K562 (cell line): ENCODE data around the gene C2orf42. TPM values are rescaled to one million over a fixed set of nuclear protein-coding genes. Genes with fewer than 3 reads are reported as not detected.

Experiments used
- ARHGAP35 ChIP-seq: fragments of 450-650 bp; IDR thresholded peaks from 2 replicates; pipeline ENCODE4 v1.6.1; 2018; ENCODE audit not compliant: partially characterized antibody
- CREBBP ChIP-seq: IDR thresholded peaks from one replicate; pipeline ENCODE4 v1.6.1; 2012; ENCODE audit warnings: low read depth, mild to moderate bottlenecking, control low read depth, inconsistent platforms, low read length
- EWSR1 ChIP-seq: fragments of 450-650 bp; IDR thresholded peaks from 2 replicates; pipeline ENCODE4 v1.6.1; 2018; ENCODE audit warnings: borderline replicate concordance, mild to moderate bottlenecking, low read depth, moderate library complexity; ENCODE audit not compliant: partially characterized antibody
- GTF2A2 ChIP-seq: IDR thresholded peaks from 2 replicates; pipeline ENCODE4 v1.6.1; 2016; ENCODE audit warnings: mild to moderate bottlenecking, missing genetic modification characterization, missing compliant biosample characterization
- KAT2B ChIP-seq: IDR thresholded peaks from one replicate; pipeline ENCODE4 v1.6.1; 2012; ENCODE audit warnings: low read depth, mild to moderate bottlenecking, control low read depth, inconsistent platforms, low read length, moderate library complexity
- LEF1 ChIP-seq: fragments of 450-650 bp; IDR thresholded peaks from 2 replicates; pipeline ENCODE4 v1.6.1; 2016; ENCODE audit warnings: mild to moderate bottlenecking
- MBD2 ChIP-seq: sonication (generic); IDR thresholded peaks from 2 replicates; pipeline ENCODE4 v1.6.1; 2016; ENCODE audit warnings: low read depth, borderline replicate concordance
- NELFE ChIP-seq: IDR thresholded peaks from 2 replicates; pipeline ENCODE4 v1.6.1; 2011; ENCODE audit warnings: mild to moderate bottlenecking; ENCODE audit not compliant: insufficient read depth, insufficient read length
- NFRKB ChIP-seq: fragments of 450-650 bp; IDR thresholded peaks from 2 replicates; pipeline ENCODE4 v1.6.1; 2016; ENCODE audit warnings: low read depth
- PRDM10 ChIP-seq: fragments of 450-650 bp; IDR thresholded peaks from 2 replicates; pipeline ENCODE4 v1.6.1; 2018; ENCODE audit not compliant: partially characterized antibody
- REST ChIP-seq, 2 experiments: fragments of 450-650 bp; formaldehyde crosslinking in 1 of 2; IDR thresholded peaks; 2 replicates each; pipeline versions ENCODE4 v1.4.0 to v1.6.1; 2014 to 2020; ENCODE audit warnings: mild to moderate bottlenecking in 2 of 2, borderline replicate concordance in 1 of 2, low read depth in 1 of 2
- SAFB ChIP-seq: fragments of 200-400 bp; formaldehyde crosslinking; IDR thresholded peaks from 2 replicates; pipeline ENCODE4 v1.6.1; 2017; ENCODE audit warnings: low read depth, low read length, borderline replicate concordance
- SIRT6 ChIP-seq: IDR thresholded peaks from one replicate; pipeline ENCODE4 v1.6.1; 2012; ENCODE audit warnings: low read depth, mild to moderate bottlenecking, control low read depth, inconsistent platforms, low read length, moderate library complexity
- XRCC3 ChIP-seq: fragments of 450-650 bp; IDR thresholded peaks from 2 replicates; pipeline ENCODE4 v1.6.1; 2017; ENCODE audit warnings: mild to moderate bottlenecking, moderate library complexity
- ZKSCAN1 ChIP-seq: fragments of 150-350 bp; IDR thresholded peaks from 2 replicates; pipeline ENCODE4 v1.6.1; 2016; ENCODE audit warnings: low read depth, low read length
- ZNF316 ChIP-seq: fragments of 450-650 bp; IDR thresholded peaks from 2 replicates; pipeline ENCODE4 v1.6.1; 2016
- ZNF561 ChIP-seq: fragments of 450-650 bp; formaldehyde crosslinking; conservative IDR thresholded peaks from 2 replicates; pipeline ENCODE4 v1.4.0; 2020; ENCODE audit warnings: mild to moderate bottlenecking, moderate library complexity
- polyA plus RNA-seq, 8 experiments: library from polyadenylated mRNA; depleted of rRNA in 4 of 8; stranded (reverse) in 5 of 8; unstranded in 3 of 8; fragments of >200 nt; fragmentation: Nextera tagmentation in 2 of 8; fragmentation: Illumina TruSeq in 1 of 8; extraction: Ambion mirVana in 2 of 8; extraction: Trizol in 1 of 8; gene quantifications; 2 replicates each; pipeline versions ENCODE4 v1.2.1 to v1.2.3, GENCODE V29; 2011 to 2014; ENCODE audit warnings: inconsistent platforms in 1 of 8, missing spikeins in 1 of 8
- total RNA-seq, 7 experiments: library from RNA; depleted of rRNA in 6 of 7; stranded (reverse); fragments of >200 nt in 6 of 7; fragmentation: Illumina TruSeq in 2 of 7; extraction: Trizol in 2 of 7; gene quantifications; 2 replicates each; pipeline versions ENCODE4 v1.2.1 to v1.2.3, GENCODE V29; 2011 to 2021; ENCODE audit warnings: low replicate concordance in 1 of 7

C2orf42 gene
- total and polyA plus RNA-seq, 9 of the 15 experiments (the other 6 are each of a cell fraction or from before 2014, with no cell fraction given) = 4.6 to 10.9 (median 7.5) TPM

DNA sequence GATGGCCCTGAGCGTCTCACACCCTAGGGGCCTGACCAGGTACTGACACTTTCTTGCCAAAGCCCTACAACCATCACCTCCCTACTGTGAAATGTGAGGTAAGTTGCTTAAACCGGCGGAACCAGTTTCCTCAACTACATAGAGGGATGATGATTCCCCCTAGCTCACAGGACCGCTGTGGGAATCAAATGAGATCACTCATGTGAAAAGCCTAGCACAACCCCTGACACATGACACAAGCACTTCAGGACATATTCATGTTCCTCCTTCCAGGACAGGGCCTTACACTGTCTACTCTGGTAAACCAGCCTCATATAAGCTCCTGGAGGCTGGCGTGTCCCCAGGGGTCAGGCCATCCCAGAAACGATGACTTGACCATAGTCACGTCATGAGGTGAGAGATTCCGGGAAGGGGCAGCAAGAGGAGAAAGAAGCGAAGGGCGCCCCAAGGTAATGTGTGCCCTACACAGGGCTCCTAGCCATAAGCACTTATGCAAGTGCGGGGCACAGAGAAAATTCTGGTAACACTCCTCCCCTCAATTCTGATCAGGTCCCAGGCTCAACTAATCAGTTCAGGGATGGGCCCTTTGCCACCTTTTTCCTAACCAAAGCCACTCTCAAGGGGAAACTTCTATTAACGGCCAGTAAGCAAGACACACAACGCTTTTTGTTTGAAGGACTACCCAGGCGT, 49.5 kb downstream of the C2orf42 start (continued):
- no peak; the same call in 1 of the 2 replicates for TF ChIP-seq REST (IDR thresholded peaks at IDR 0.05; ENCODE audit: borderline replicate concordance)
- TF ChIP-seq REST (CRISPR knock-in tag; IDR thresholded peaks at IDR 0.05; ENCODE audit: low read depth) = no peak
- TF ChIP-seq GTF2A2 (tag) = no peak
- no peak for TF ChIP-seq ARHGAP35
- no peak for TF ChIP-seq LEF1
- no peak for TF ChIP-seq ZNF316
- no peak for TF ChIP-seq NELFE
- no peak for TF ChIP-seq MBD2
- no peak for TF ChIP-seq KAT2B
- TF ChIP-seq ZNF561 (CRISPR knock-in tag) = no peak
- no peak for TF ChIP-seq CREBBP
- TF ChIP-seq SAFB = no peak
- TF ChIP-seq SIRT6 = no peak
- no peak for TF ChIP-seq XRCC3
- 0 out of 2 replicates have a peak, but pooled peaks have one; percentile 95 for TF ChIP-seq NFRKB
- TF ChIP-seq ZKSCAN1 = no peak
- no peak for TF ChIP-seq PRDM10
- TF ChIP-seq EWSR1 = no peak
